Upper lobe of left lung (tissue), 6 donors: ENCODE results near the gene RBM19. TPM values are rescaled to one million over a fixed set of nuclear protein-coding genes. Genes with fewer than 3 reads are reported as not detected.

Source experiments
- ATAC-seq, 2 donors: fragments of 200-7000 bp; cut with Tn5 transposase; one replicate each; pipeline ENCODE4 v1.9.1; 2022; ENCODE audit warnings: mild to moderate bottlenecking in 2 of 2, moderate library complexity in 2 of 2; ENCODE audit not compliant: low FRiP score in 2 of 2
- DNase-seq, 2 donors: peaks; one replicate each; pipeline ENCODE4 v3.0.0-alpha.2; 2019 to 2020
- H3K27ac ChIP-seq, 4 donors: fragments of 200-600 bp; sonication (generic); one replicate each; pipeline ENCODE4 v1.5.1; 2016 to 2019
- H3K27me3 ChIP-seq, 4 donors: fragments of 200-600 bp; sonication (generic); one replicate each; pipeline ENCODE4 v1.5.1; 2017 to 2019
- H3K36me3 ChIP-seq, 4 donors: fragments of 200-600 bp; sonication (generic); one replicate each; pipeline ENCODE4 v1.5.1; 2016 to 2019
- H3K4me1 ChIP-seq, 4 donors: fragments of 200-600 bp; sonication (generic); one replicate each; pipeline ENCODE4 v1.5.1; 2018 to 2019
- H3K4me3 ChIP-seq, 4 donors: fragments of 200-600 bp; sonication (generic); one replicate each; pipeline ENCODE4 v1.5.1; 2017 to 2019; ENCODE audit warnings: mild to moderate bottlenecking in 2 of 4, moderate library complexity in 1 of 4
- H3K9me3 ChIP-seq, 4 donors: fragments of 200-600 bp; sonication (generic); one replicate each; pipeline ENCODE4 v1.5.1; 2018 to 2019
- CTCF ChIP-seq, 6 experiments: fragments of 450-650 bp in 4 of 6; fragments of 200-600 bp in 2 of 6; sonication (generic) in 2 of 6; IDR thresholded peaks; one replicate each; pipeline ENCODE4 v1.5.1; 2016 to 2019; ENCODE audit warnings: antibody characterized with exemption in 6 of 6
- EP300 ChIP-seq, 4 donors: sonication (generic); formaldehyde crosslinking; IDR thresholded peaks; one replicate each; pipeline ENCODE4 v1.5.1; 2017; ENCODE audit warnings: antibody characterized with exemption in 4 of 4, control low read depth in 2 of 4
- POLR2A ChIP-seq, 4 donors: fragments of 450-650 bp; IDR thresholded peaks; one replicate each; pipeline ENCODE4 v1.5.1; 2016 to 2017; ENCODE audit warnings: antibody characterized with exemption in 4 of 4, mild to moderate bottlenecking in 2 of 4
- POLR2AphosphoS5 ChIP-seq, 2 donors: sonication (generic); formaldehyde crosslinking; IDR thresholded peaks; one replicate each; pipeline ENCODE4 v1.5.1; 2017; ENCODE audit warnings: antibody characterized with exemption in 2 of 2
- WGBS, 2 donors: methylation state at CpG; one replicate each; pipeline ENCODE4 v1.1.5; 2017 to 2018; 5-methylcytosine and 5-hydroxymethylcytosine counted together
- small RNA-seq, 4 donors: library from RNA; depleted of rRNA; stranded (forward); fragments of <200 nt; gene quantifications; one replicate each; pipeline ENCODE3, GENCODE V24; 2016
- total RNA-seq, 6 donors: library from RNA; depleted of rRNA in 4 of 6; stranded (reverse); fragments of >200 nt in 4 of 6; gene quantifications; one replicate each; pipeline versions ENCODE4 v1.1.0 to v1.2.1, GENCODE V29; 2016 to 2021
- donor health status: DM: no; HTN: no; CAD: no; lungs with moderate emphysema.
- donor health status: DM: no; HTN: yes; CAD: no; lungs with severe emphysema.

RBM19 gene
- total RNA-seq, 6 donors from 2014 or later, result 25.5 to 131 (median 39.9) TPM

GRCh38 chr12:113766879-113767878 lies 198.9 kb downstream of the RBM19 start:
- H3K27me3 ChIP-seq, result peaks cover 0 to 7% (median 0%) of the 10 kb centered on the region in 4 donors
- WGBS, 2 donors, result 61 to 66% methylated on average over 3 to 10 of the region's 10 CpGs

More at GRCh38 chr12:113766879-113767878, 198.9 kb downstream of the RBM19 start:
- DNase-seq (no peak), ATAC-seq (no peak)
- TF ChIP-seq POLR2A (IDR thresholded peaks at IDR 0.05) (no peak), CTCF (IDR thresholded peaks at IDR 0.05) (no peak), EP300 (IDR thresholded peaks at IDR 0.05) (no peak), POLR2AphosphoS5 (IDR thresholded peaks at IDR 0.05) (no peak)
- no peaks in the 10 kb centered on the region for H3K9me3 ChIP-seq
- H3K4me1 ChIP-seq, result no peaks in the 10 kb centered on the region
- no peak overlapping the region for H3K4me3 ChIP-seq
- H3K27ac ChIP-seq, result no peak overlapping the region
- H3K36me3 ChIP-seq, result no peaks in the 10 kb centered on the region

Small RNA genes lying within 50 kb of the gene (small RNA-seq; reads per million reads assigned to genes)
- gene DYNLL1P4, result 0 reads per million in 4 donors
